Esophagus squamous epithelium (tissue), 5 donors: Measurements from ENCODE around the gene GARIN3. TPM values are rescaled to one million over a fixed set of nuclear protein-coding genes. Genes with fewer than 3 reads are reported as not detected.

Experiments used
- DNase-seq: peaks from one replicate; lab custom pipeline; 2025; lab: John Stamatoyannopoulos, UW
- H3K27ac ChIP-seq, 4 donors: fragments of 200-600 bp; sonication (generic); one replicate each; pipeline ENCODE4 v1.5.1; 2016 to 2019; ENCODE audit warnings: mild to moderate bottlenecking in 1 of 4
- H3K27me3 ChIP-seq, 4 donors: fragments of 200-600 bp; sonication (generic); 1 replicate in 3 of 4; 2 replicates in 1 of 4; pipeline versions ENCODE4 v1.5.1 to v1.6.0; 2017 to 2021; ENCODE audit warnings: antibody characterized with exemption in 1 of 4
- H3K36me3 ChIP-seq, 3 donors: fragments of 200-600 bp; sonication (generic); one replicate each; pipeline ENCODE4 v1.5.1; 2016 to 2019
- H3K4me1 ChIP-seq, 3 donors: fragments of 200-600 bp; sonication (generic); one replicate each; pipeline ENCODE4 v1.5.1; 2017 to 2019
- H3K4me3 ChIP-seq, 4 donors: fragments of 200-600 bp; sonication (generic); 1 replicate in 3 of 4; 2 replicates in 1 of 4; pipeline ENCODE4 v1.5.1; 2016 to 2019; ENCODE audit warnings: mild to moderate bottlenecking in 2 of 4, moderate library complexity in 1 of 4
- H3K9me3 ChIP-seq, 3 donors: fragments of 200-600 bp; sonication (generic); one replicate each; pipeline ENCODE4 v1.5.1; 2016 to 2019
- CTCF ChIP-seq, 6 experiments: fragments of 450-650 bp in 4 of 6; fragments of 200-600 bp in 2 of 6; sonication (generic) in 2 of 6; IDR thresholded peaks; one replicate each; pipeline ENCODE4 v1.5.1; 2016 to 2019; ENCODE audit warnings: antibody characterized with exemption in 6 of 6, mild to moderate bottlenecking in 4 of 6, moderate library complexity in 4 of 6
- POLR2A ChIP-seq, 4 donors: fragments of 450-650 bp; IDR thresholded peaks; one replicate each; pipeline ENCODE4 v1.6.1; 2017; ENCODE audit warnings: antibody characterized with exemption in 4 of 4, mild to moderate bottlenecking in 4 of 4, moderate library complexity in 3 of 4
- whole genome bisulfite sequencing, 2 donors: methylation state at CpG; one replicate each; pipeline ENCODE4 v1.1.5; 2018; 5-methylcytosine and 5-hydroxymethylcytosine counted together
- intact Hi-C: fragments of 100-400 bp; cut with DNase I; formaldehyde crosslinking; loops from one replicate; pipeline ENCODE4 v1.15.0; 2022
- total RNA-seq, 4 donors: library from RNA; depleted of rRNA; stranded (reverse); fragments of >200 nt; gene quantifications; one replicate each; pipeline ENCODE4 v1.1.0, GENCODE V29; 2016
- donor health status: DM: yes; HTN: yes; CAD: no.

Gene GARIN3
- total RNA-seq, 4 donors from 2014 or later: not detected

GRCh38 chr5:157177953-157178352 is 11.9 kb upstream of the GARIN3 start:
- 59 to 61% methylated on average over 6 of the region's 6 CpGs for WGBS, 2 donors
- TF ChIP-seq CTCF (IDR thresholded peaks at IDR 0.05): no peak
- no peak for TF ChIP-seq POLR2A (IDR thresholded peaks at IDR 0.05)
- intact Hi-C loops: no loop called here
- Histone ChIP-seq H3K4me3 (no peak overlapping the region), H3K36me3 (no peaks in the 10 kb centered on the region), H3K4me1 (no peaks in the 10 kb centered on the region), H3K27ac (no peak overlapping the region), H3K27me3 (no peaks in the 10 kb centered on the region), H3K9me3 (no peaks in the 10 kb centered on the region)
- DNase-seq: no peak

GRCh38 chr5:157175071-157175612 is 9.1 kb upstream of the GARIN3 start:
- intact Hi-C loops: no loop called here

GRCh38 chr5:157172403-157172802 is 6.3 kb upstream of the GARIN3 start:
- H3K27ac ChIP-seq: no peak overlapping the region
- WGBS, 2 donors: 33 to 47% methylated on average over 2 of the region's 2 CpGs
- DNase-seq: no peak

More at GRCh38 chr5:157175071-157175612, 9.1 kb upstream of the GARIN3 start:
- DNase-seq: no peak
- Histone ChIP-seq H3K4me3 (no peak overlapping the region), H3K36me3 (no peaks in the 10 kb centered on the region), H3K27me3 (no peaks in the 10 kb centered on the region), H3K27ac (no peak overlapping the region), H3K9me3 (no peaks in the 10 kb centered on the region), H3K4me1 (no peaks in the 10 kb centered on the region)
- TF ChIP-seq POLR2A (IDR thresholded peaks at IDR 0.05): no peak
- no peak for TF ChIP-seq CTCF (IDR thresholded peaks at IDR 0.05)
- WGBS, 2 donors: 81 to 97% methylated on average over 8 of the region's 8 CpGs

GRCh38 chr5:157168286-157168685 is 2.2 kb upstream of the GARIN3 start:
- Histone ChIP-seq H3K9me3 (no peaks in the 10 kb centered on the region), H3K4me3 (no peak overlapping the region), H3K27me3 (peaks cover 0 to 9% (median 0%) of the 10 kb centered on the region in 4 donors), H3K4me1 (no peaks in the 10 kb centered on the region), H3K36me3 (no peaks in the 10 kb centered on the region), H3K27ac (no peak overlapping the region)
- 87 to 95% methylated on average over 4 to 5 of the region's 5 CpGs for WGBS, 2 donors
- TF ChIP-seq POLR2A (IDR thresholded peaks at IDR 0.05) (no peak), CTCF (IDR thresholded peaks at IDR 0.05) (no peak)
- no peak for DNase-seq
- intact Hi-C loops: no loop called here

More at GRCh38 chr5:157172403-157172802, 6.3 kb upstream of the GARIN3 start:
- no peak for TF ChIP-seq POLR2A (IDR thresholded peaks at IDR 0.05)
- no peak for TF ChIP-seq CTCF (IDR thresholded peaks at IDR 0.05)
- Histone ChIP-seq H3K4me1 (no peaks in the 10 kb centered on the region), H3K4me3 (no peak overlapping the region), H3K36me3 (no peaks in the 10 kb centered on the region), H3K9me3 (no peaks in the 10 kb centered on the region), H3K27me3 (no peaks in the 10 kb centered on the region)
- intact Hi-C loops: no loop called here

- Histone ChIP-seq H3K27me3 (peaks cover 0 to 14% (median 0%) of the 10 kb centered on the region in 4 donors), H3K36me3 (no peaks in the 10 kb centered on the region), H3K9me3 (no peaks in the 10 kb centered on the region), H3K4me1 (no peaks in the 10 kb centered on the region), H3K27ac (no peak overlapping the region), H3K4me3 (no peak overlapping the region)
- no peak for TF ChIP-seq CTCF (IDR thresholded peaks at IDR 0.05)
- no peak for TF ChIP-seq POLR2A (IDR thresholded peaks at IDR 0.05)
- WGBS, 2 donors: 56 to 59% methylated on average over 4 of the region's 4 CpGs
- no peak for DNase-seq
- intact Hi-C loops: no loop called here
Measured at GRCh38 chr5:157167214-157167621, 1.2 kb upstream of the GARIN3 start.
